Measurements from ENCODE around the gene ARHGEF10L. TPM values are rescaled to one million over a fixed set of nuclear protein-coding genes. Genes with fewer than 3 reads are reported as not detected.

Gene ARHGEF10L
- polyA plus RNA-seq, 3 donors = 19.8 to 71.8 (median 20.8) TPM

GRCh38 chr1:17542645-17543044, 3.1 kb downstream of the ARHGEF10L start:
- WGBS, 3 donors = 75 to 84% (median 83%) methylated on average over 7 of the region's 7 CpGs
- H3K27ac ChIP-seq (ENCODE audit: low read depth, low read length) = no peak overlapping the region

- WGBS, 3 donors = 62 to 78% (median 69%) methylated on average over 6 of the region's 6 CpGs
- no peak overlapping the region for H3K27ac ChIP-seq (ENCODE audit: low read depth, low read length)
Measured at GRCh38 chr1:17544776-17545350, 5.4 kb downstream of the ARHGEF10L start.

- H3K27ac ChIP-seq (ENCODE audit: low read depth, low read length) = no peak overlapping the region
Measured at GRCh38 chr1:17545356-17545755, 5.9 kb downstream of the ARHGEF10L start.

GRCh38 chr1:17546946-17547670, 7.6 kb downstream of the ARHGEF10L start:
- H3K27ac ChIP-seq (ENCODE audit: low read depth, low read length) = no peak overlapping the region
- 83 to 89% (median 88%) methylated on average over 8 of the region's 8 CpGs for WGBS, 3 donors

More at GRCh38 chr1:17545356-17545755, 5.9 kb downstream of the ARHGEF10L start:
- WGBS, 3 donors = 27 to 63% (median 30%) methylated on average over 2 of the region's 2 CpGs

- 82 to 94% (median 88%) methylated on average over 3 of the region's 3 CpGs for WGBS, 3 donors
- H3K27ac ChIP-seq (ENCODE audit: low read depth, low read length) = no peak overlapping the region
Measured at GRCh38 chr1:17549384-17549783, 9.9 kb downstream of the ARHGEF10L start.

- H3K27ac ChIP-seq (ENCODE audit: low read depth, low read length) = no peak overlapping the region
- 35 to 66% (median 56%) methylated on average over 15 of the region's 15 CpGs for WGBS, 3 donors
Measured at GRCh38 chr1:17550729-17551584, 11.5 kb downstream of the ARHGEF10L start.

- H3K27ac ChIP-seq (ENCODE audit: low read depth, low read length) = no peak overlapping the region
- 37 to 44% (median 37%) methylated on average over 8 of the region's 8 CpGs for WGBS, 3 donors
Measured at GRCh38 chr1:17551755-17552234, 12.3 kb downstream of the ARHGEF10L start.

- 63 to 81% (median 66%) methylated on average over 8 of the region's 8 CpGs for WGBS, 3 donors
- no peak overlapping the region for H3K27ac ChIP-seq (ENCODE audit: low read depth, low read length)
Measured at GRCh38 chr1:17553975-17554700, 14.6 kb downstream of the ARHGEF10L start.

GRCh38 chr1:17554954-17555353, 15.5 kb downstream of the ARHGEF10L start:
- H3K27ac ChIP-seq (ENCODE audit: low read depth, low read length) = no peak overlapping the region
- WGBS, 3 donors = 56 to 94% (median 68%) methylated on average over 2 of the region's 2 CpGs

- no peak overlapping the region for H3K27ac ChIP-seq (ENCODE audit: low read depth, low read length)
- WGBS, 3 donors = 86 to 95% (median 89%) methylated on average over 7 of the region's 7 CpGs
Measured at GRCh38 chr1:17557986-17558385, 18.5 kb downstream of the ARHGEF10L start.

GRCh38 chr1:17558541-17558940, 19.0 kb downstream of the ARHGEF10L start:
- H3K27ac ChIP-seq (ENCODE audit: low read depth, low read length) = no peak overlapping the region
- 69 to 92% (median 71%) methylated on average over 3 of the region's 3 CpGs for WGBS, 3 donors

GRCh38 chr1:17558954-17559614, 19.6 kb downstream of the ARHGEF10L start:
- 64 to 82% (median 82%) methylated on average over 8 of the region's 8 CpGs for WGBS, 3 donors
- no peak overlapping the region for H3K27ac ChIP-seq (ENCODE audit: low read depth, low read length)

- H3K27ac ChIP-seq (ENCODE audit: low read depth, low read length) = peak overlapping the region; percentile 17
- WGBS, 3 donors = 45 to 92% (median 91%) methylated on average over 7 of the region's 7 CpGs
Measured at GRCh38 chr1:17559615-17560419, 20.3 kb downstream of the ARHGEF10L start.

- 44 to 70% (median 64%) methylated on average over 8 of the region's 8 CpGs for WGBS, 3 donors
Measured at GRCh38 chr1:17561247-17561548, 21.7 kb downstream of the ARHGEF10L start.

GRCh38 chr1:17561561-17561985, 22.1 kb downstream of the ARHGEF10L start:
- H3K27ac ChIP-seq (ENCODE audit: low read depth, low read length) = peak overlapping the region; percentile 80
- WGBS, 3 donors = 33 to 55% (median 42%) methylated on average over 8 to 9 of the region's 9 CpGs

More at GRCh38 chr1:17561247-17561548, 21.7 kb downstream of the ARHGEF10L start:
- H3K27ac ChIP-seq (ENCODE audit: low read depth, low read length) = peak overlapping the region; percentile 40

- H3K27ac ChIP-seq (ENCODE audit: low read depth, low read length) = peak overlapping the region; percentile 22
- WGBS, 3 donors = 86 to 96% (median 89%) methylated on average over 5 of the region's 5 CpGs
Measured at GRCh38 chr1:17562375-17562774, 22.9 kb downstream of the ARHGEF10L start.

Data from adipose tissue (tissue), 3 donors.